ENCODE measurements around the gene FOXP1. TPM values are rescaled to one million over a fixed set of nuclear protein-coding genes. Genes with fewer than 3 reads are reported as not detected.

The FOXP1 gene
- total RNA-seq, 4 donors from 2014 or later = 54.2 to 152 (median 129) TPM

GRCh38 chr3:71384837-71385716, 198.5 kb downstream of the FOXP1 start:
- H3K36me3 ChIP-seq = no peaks in the 10 kb centered on the region
- H3K27me3 ChIP-seq = no peaks in the 10 kb centered on the region
- no peak for DNase-seq
- no peak overlapping the region for H3K27ac ChIP-seq
- no peaks in the 10 kb centered on the region for H3K4me1 ChIP-seq
- H3K9me3 ChIP-seq = no peaks in the 10 kb centered on the region
- H3K4me3 ChIP-seq = no peak overlapping the region
- intact Hi-C loops (cut with DNase I; ENCODE audit: low total_unique reads) = no loop called here
- no peak for TF ChIP-seq CTCF (IDR thresholded peaks at IDR 0.05)
- TF ChIP-seq POLR2A (IDR thresholded peaks at IDR 0.05) = no peak

GRCh38 chr3:71384388-71384787, 199.1 kb downstream of the FOXP1 start:
- TF ChIP-seq CTCF (IDR thresholded peaks at IDR 0.05) (no peak), POLR2A (IDR thresholded peaks at IDR 0.05) (no peak)
- Histone ChIP-seq H3K27me3 (no peaks in the 10 kb centered on the region), H3K36me3 (no peaks in the 10 kb centered on the region), H3K4me3 (no peak overlapping the region), H3K4me1 (no peaks in the 10 kb centered on the region), H3K27ac (no peak overlapping the region), H3K9me3 (no peaks in the 10 kb centered on the region)
- intact Hi-C loops (cut with DNase I; ENCODE audit: low total_unique reads) = no loop called here
- DNase-seq = no peak

GRCh38 chr3:71380096-71380495, 203.4 kb downstream of the FOXP1 start:
- Histone ChIP-seq H3K4me3 (no peak overlapping the region), H3K4me1 (no peaks in the 10 kb centered on the region), H3K27ac (no peak overlapping the region), H3K27me3 (no peaks in the 10 kb centered on the region), H3K9me3 (no peaks in the 10 kb centered on the region), H3K36me3 (no peaks in the 10 kb centered on the region)
- no peak for DNase-seq
- intact Hi-C loops (cut with DNase I; ENCODE audit: low total_unique reads) = no loop called here
- TF ChIP-seq CTCF (IDR thresholded peaks at IDR 0.05) (no peak), POLR2A (IDR thresholded peaks at IDR 0.05) (no peak)

- Histone ChIP-seq H3K4me1 (no peaks in the 10 kb centered on the region), H3K9me3 (no peaks in the 10 kb centered on the region), H3K4me3 (no peak overlapping the region), H3K36me3 (no peaks in the 10 kb centered on the region), H3K27me3 (no peaks in the 10 kb centered on the region), H3K27ac (no peak overlapping the region)
- no peak for TF ChIP-seq POLR2A (IDR thresholded peaks at IDR 0.05)
- no peak for TF ChIP-seq CTCF (IDR thresholded peaks at IDR 0.05)
- DNase-seq = no peak
- intact Hi-C loops (cut with DNase I; ENCODE audit: low total_unique reads) = no loop called here
Observed at GRCh38 chr3:71378509-71378908, 205.0 kb downstream of the FOXP1 start.

GRCh38 chr3:71376911-71377310, 206.6 kb downstream of the FOXP1 start:
- intact Hi-C loops (cut with DNase I; ENCODE audit: low total_unique reads) = no loop called here
- no peaks in the 10 kb centered on the region for H3K9me3 ChIP-seq
- no peaks in the 10 kb centered on the region for H3K27me3 ChIP-seq
- no peak for DNase-seq
- H3K4me1 ChIP-seq = no peaks in the 10 kb centered on the region
- no peak for TF ChIP-seq POLR2A (IDR thresholded peaks at IDR 0.05)
- no peak for TF ChIP-seq CTCF (IDR thresholded peaks at IDR 0.05)
- no peaks in the 10 kb centered on the region for H3K36me3 ChIP-seq
- H3K4me3 ChIP-seq = no peak overlapping the region
- H3K27ac ChIP-seq = no peak overlapping the region

Data from uterus (tissue), 4 donors.